HG03457 (cell line): ENCODE data around the gene ALX4.

Source experiments
- ATAC-seq: cut with Tn5 transposase; IDR thresholded peaks from one replicate; pipeline ENCODE4 v1.9.1; 2021; ENCODE audit warnings: moderate number of reproducible peaks; ENCODE audit not compliant: unreplicated experiment

The ALX4 gene

GRCh38 chr11:44309478-44310205 lies at the start of gene ALX4:
Gene ALX4 (minus strand): TSS chr11:44310139. CDS start chr11:44310062, 77 bp downstream.
- ATAC-seq = no peak

- no peak for ATAC-seq
These were observed 49.2 kb upstream of the ALX4 start for GRCh38 chr11:44359162-44359561.

GRCh38 chr11:44358713-44359112 lies 48.8 kb upstream of the ALX4 start:
- ATAC-seq = no peak

DNA sequence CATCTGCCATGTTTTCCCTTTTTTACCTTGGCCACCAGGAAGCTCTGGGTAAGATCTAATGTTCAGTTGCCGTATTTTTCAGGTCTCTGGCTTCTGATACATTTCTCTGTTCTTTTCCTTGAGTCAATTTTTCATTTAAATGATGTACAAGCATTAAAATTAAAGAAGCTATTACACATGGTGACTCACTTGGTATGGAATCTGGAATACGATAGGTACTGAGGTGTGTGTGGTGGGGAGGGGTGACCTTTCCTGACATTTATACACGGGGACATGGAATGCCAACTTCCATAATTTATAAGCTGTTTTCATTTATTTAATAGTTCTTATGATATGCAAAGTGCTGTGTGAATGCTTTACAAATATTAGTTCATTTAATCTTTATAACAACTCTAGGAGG lies 47.8 kb upstream of the ALX4 start:
- no peak for ATAC-seq

DNA sequence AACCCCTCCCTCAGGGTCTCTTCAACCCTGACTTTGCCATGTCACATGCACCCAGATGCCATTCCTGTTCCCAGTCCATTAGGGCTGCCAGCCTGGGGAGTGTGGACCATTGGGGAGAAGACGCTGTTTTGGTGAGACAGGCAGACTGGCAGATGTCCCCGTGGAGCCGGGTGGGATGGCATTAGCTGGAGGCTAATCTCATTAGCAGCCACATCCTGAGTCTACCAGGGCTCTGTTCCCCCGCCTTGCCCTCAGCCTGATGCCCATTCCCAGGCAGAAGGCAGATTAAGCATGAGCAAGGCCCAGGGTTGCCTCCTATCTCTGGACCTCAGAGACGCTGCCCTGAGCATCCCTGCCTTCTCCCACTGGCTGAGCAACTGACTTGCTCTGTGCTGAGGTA lies 46.4 kb upstream of the ALX4 start:
- ATAC-seq = no peak

GRCh38 chr11:44351898-44352498 lies 42.1 kb upstream of the ALX4 start:
- ATAC-seq = no peak

GRCh38 chr11:44351006-44351660 lies 41.2 kb upstream of the ALX4 start:
- no peak for ATAC-seq

DNA sequence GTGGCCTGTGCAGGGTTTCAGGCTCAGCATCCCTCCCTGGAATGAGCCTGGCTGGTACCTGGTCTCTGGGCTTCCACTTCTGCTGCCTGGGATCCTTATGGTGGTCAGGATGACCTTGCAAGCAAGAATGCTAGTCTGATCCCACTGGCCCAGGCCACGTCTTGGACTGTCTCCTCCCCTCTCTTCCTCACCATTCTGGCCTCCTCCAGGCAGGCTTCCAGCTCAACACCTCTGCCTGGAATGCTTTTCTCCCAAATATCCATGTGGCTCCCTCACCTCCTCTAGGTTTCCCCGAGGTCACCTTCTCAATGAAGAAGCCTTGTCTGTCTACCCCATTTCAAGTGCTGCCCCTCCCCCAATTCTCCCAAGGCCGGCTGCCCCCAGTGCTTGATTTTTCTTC lies 39.4 kb upstream of the ALX4 start:
- ATAC-seq = no peak

DNA sequence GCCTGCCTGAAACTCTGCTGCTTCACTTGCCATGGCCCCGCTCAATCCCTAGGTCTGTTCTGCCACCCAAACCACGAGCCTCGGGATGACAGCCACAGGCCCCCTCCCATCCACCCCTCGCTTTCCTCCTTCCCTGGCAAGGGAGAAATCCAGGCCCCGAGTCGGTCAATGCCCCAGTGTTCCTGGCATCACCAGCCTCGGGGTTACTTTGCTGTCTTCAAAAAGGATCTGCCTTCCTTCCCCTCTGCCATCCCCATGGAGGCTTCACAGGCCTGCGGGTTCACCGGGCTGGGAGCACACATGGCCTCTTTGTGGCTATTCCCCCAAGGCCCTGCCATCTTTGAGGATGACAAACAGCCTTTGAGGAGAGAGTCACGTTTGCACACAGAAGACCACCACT lies 38.8 kb upstream of the ALX4 start:
- ATAC-seq = no peak

DNA sequence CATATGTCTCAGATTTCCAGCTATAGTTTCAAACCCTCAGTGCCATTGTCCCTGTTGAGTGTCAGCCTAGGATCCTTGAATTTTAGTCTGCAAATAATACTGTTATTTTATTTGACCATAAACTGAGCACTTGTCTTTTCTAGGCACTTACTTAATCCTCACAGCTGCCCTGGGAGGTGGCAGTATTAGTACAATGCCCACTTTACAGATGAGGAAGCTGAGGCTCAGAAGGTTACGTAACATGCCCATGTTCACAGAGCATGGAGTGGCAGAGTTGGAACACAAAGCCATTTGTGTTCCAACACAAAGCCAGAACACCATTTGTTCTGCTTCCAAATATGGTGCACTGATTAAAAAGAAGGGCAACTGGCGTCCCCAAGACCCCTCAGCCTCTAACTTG lies 38.2 kb upstream of the ALX4 start:
- no peak for ATAC-seq

DNA sequence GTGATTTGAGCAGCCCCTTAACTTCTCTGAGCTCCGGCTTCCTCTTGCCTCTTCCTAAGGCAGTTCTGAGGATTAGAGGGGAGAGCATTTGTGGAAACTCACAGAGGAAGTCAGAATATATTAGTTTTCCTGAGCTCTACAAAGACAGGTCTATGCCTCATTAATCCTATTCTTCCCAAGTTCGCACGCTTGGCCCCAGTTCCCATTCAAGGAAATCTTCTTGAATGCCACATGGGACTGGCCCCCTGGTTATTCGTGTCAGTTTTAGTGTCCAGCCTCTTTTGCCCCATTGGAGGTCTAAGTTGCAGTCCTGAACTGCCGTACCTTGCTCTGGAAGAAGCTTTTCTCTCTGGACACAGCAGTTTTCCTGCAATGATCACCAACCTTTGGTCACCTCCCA lies 37.6 kb upstream of the ALX4 start:
- ATAC-seq = no peak

DNA sequence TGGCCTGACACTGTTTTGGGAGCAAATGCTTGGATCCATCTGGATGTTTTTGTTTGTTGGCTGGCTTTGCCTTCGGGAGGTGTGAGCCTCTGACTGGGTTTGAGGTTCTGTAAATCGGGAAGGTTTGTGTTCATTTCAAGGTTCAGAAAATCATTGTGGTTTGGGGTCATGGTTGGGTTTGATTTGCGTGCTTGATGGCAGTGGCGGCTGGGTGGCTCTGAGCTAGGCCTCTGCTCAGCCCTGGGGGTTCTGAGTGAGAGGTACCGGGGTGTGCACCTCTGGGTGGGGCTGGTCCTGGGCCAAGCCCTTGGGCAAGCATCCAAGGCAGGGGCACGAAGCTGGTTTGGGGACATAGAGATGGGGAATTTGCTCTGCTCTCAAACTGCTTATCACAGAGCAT lies 37.0 kb upstream of the ALX4 start:
- no peak for ATAC-seq

DNA sequence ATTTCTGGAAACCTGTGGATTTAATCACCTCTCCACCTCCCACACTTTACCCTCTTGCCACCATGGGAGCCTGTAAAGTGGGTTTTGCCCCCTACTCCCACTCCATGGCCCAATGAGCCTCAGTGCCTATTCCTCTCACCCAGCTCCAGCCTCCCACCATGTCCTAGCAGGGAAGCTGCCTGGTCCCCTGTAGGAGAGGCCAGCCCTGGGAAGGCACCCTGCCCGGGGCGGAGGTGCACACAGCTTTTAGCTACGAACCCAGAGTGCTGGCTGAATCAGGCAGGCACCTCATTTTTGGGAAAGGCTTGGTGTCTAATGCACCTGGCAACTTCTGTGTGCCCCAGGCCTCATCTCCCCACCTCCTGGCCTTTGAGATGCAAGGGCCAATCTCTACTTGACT lies 35.8 kb upstream of the ALX4 start:
- no peak for ATAC-seq

GRCh38 chr11:44344921-44345320 lies 35.0 kb upstream of the ALX4 start:
- no peak for ATAC-seq

- ATAC-seq = no peak
These were observed 34.5 kb upstream of the ALX4 start for GRCh38 chr11:44344423-44344820.

- no peak for ATAC-seq
These were observed 34.0 kb upstream of the ALX4 start for GRCh38 chr11:44343778-44344422.

GRCh38 chr11:44342616-44343015 lies 32.7 kb upstream of the ALX4 start:
- no peak for ATAC-seq

DNA sequence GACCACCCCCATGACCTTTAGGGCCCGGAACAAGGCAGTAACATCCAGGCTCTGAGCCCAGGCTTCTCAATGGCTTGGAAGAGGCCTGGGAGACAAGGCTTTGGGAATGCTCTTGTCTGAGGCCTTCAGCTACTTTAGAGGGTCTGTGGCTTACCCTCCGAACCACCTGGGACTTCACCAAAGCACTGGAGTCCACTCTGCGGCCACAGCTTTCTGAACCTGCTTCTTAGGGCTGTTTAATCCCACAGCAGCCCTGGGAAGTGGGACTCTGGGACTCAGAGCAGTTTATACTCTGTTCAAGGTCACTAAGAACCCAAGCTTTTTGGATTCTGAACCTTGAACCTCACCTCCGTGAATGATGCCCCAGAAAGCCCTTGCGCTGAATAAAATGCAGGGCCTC lies 30.7 kb upstream of the ALX4 start:
- no peak for ATAC-seq

DNA sequence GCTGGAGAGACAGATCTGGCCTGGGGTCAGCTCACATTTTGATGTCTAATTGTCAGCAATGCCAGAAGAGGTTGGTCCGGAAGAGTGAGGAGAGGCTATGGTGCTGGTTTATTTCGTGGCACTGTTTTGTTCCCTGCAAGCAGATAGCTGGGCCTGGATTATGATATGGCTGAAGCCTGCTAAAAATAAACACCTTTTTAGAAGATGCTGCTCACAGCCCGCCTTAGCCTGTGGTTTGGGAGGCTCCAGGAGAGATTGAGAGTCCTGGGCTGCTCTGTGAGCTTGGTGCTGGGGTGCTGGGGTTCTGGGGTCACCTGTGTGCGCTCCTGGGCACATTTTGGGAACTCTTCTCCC lies 29.6 kb upstream of the ALX4 start:
- ATAC-seq = no peak

DNA sequence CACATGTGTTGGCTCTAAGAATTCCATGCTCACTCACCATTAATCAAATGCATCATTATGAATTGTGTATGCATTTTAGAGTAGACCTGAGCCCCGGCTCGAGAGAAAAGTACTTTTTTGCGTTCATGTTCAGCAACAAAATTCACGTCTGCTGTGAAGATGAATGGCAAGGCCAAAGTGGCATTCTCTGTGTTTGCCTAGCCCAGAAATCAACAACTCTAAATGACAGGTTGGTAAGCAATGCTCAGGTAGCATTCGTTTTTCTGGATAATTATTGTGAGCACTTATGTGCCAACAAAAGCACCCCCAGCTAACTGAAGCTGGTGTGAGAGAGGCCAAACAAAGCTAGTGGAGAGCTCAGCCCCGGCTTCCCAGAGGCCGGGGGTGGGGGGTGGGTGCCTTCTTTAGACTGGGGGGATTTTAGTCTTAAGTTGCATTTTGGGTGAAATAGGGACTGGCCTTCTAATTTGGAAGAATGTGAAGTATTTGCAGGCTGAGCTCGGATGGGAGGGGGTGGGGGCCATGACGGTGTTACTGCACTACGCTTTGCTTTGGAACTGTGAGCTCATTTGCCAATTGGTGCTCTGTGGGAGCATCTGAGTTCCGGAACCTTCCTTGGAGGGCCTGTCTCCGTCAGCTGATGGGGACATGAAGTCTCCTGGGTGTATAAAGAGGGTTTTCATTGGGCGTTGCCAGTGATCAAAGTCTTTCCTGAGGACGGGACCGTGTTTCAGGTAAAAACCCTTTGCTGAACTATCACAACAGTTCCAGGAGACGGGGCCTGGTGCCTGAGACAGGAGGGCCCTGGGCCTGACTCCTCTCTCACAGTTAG lies 29.0 kb upstream of the ALX4 start:
- ATAC-seq = no peak

GRCh38 chr11:44338026-44338425 lies 28.1 kb upstream of the ALX4 start:
- no peak for ATAC-seq
